ENCODE data around the gene EFS.

GRCh38 chr14:23381871-23382270 lies 16.9 kb upstream of the EFS start:
- TF ChIP-seq POLR2A (IDR thresholded peaks at IDR 0.05; ENCODE audit: low read depth, low read length) (no peak), POLR2AphosphoS5 (IDR thresholded peaks at IDR 0.05; ENCODE audit: low read depth, low read length) (no peak), TAF1 (IDR thresholded peaks at IDR 0.05; ENCODE audit: low read depth, low read length) (no peak), PAX5 (IDR thresholded peaks at IDR 0.05; ENCODE audit: insufficient read depth, low read length, severe bottlenecking) (no peak)
